Activated CD8-positive, alpha-beta memory T cell treated with anti-CD3 and anti-CD28 coated beads, Interleukin-2, amount 50 U/mL, for 24 hours (primary cell): ENCODE data around the gene DCPS.
"Not testable (repeated sequence)": the region's sequence is repeated elsewhere in the genome, so short reads cannot be mapped to it uniquely, and the experiment has no call there.

ENCODE experiments used
- DNase-seq: peaks from one replicate; pipeline ENCODE4 v3.0.0-alpha.2; 2020; ENCODE audit errors: extremely low read depth

Gene DCPS

DNA sequence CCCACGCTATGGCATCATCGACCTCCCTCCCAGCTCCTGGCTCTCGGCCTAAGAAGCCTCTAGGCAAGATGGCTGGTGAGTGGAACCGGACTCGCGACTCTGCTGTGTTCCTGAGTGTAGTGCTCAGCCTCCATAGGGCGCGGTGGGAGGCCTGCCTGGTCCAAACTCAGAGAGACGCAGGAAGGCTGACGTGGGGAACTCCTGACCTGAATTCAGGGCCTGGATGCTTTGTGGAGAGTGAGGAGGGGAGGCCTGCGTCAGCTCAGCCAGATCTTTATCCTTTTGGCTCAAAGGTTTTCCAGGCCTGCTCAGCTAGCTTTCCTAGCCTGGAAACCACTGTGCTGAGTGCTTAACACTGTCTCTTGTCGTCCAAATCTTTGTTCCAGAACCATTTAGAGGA is 13.0 kb upstream of the DCPS start:
- no peak for DNase-seq

DNA sequence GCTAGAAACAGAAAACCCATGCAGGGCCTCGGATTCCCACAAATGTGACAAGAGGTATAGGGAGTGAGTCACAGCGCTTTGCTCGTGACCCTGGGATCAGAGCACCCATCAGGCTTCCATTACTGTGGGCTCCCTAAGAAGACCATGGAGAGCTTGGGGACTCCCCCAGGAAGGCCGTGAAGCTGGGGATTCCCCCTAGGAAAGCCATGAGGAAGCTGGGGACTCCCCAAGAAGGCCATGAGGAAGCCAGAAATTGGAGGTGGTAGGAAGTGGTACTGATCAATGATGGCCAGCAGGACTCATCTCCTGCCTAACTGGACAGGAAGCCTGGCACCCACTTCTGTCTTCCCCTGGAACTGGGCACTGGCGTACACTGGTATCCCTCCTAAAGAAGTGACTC is 10.1 kb upstream of the DCPS start:
- no peak for DNase-seq

DNA sequence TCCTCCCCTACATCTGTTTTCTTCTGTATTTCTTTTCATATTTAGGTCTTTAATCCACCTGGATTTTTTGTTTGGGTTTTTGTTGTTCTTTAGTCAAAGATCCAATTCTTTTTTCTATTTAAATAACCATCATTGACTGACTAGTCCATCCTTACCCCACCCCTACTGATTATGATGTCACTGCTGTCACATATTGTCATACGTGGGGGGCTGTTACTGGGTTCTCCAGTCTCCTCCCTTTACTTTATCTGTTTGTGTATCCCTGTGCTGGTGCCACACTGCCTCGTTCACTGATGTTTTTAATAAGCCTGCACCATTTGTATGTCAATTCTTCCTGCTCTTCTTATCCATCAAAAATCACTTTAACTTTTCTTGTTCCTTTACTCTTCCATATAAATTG is 6.9 kb upstream of the DCPS start:
- DNase-seq: no peak

DNA sequence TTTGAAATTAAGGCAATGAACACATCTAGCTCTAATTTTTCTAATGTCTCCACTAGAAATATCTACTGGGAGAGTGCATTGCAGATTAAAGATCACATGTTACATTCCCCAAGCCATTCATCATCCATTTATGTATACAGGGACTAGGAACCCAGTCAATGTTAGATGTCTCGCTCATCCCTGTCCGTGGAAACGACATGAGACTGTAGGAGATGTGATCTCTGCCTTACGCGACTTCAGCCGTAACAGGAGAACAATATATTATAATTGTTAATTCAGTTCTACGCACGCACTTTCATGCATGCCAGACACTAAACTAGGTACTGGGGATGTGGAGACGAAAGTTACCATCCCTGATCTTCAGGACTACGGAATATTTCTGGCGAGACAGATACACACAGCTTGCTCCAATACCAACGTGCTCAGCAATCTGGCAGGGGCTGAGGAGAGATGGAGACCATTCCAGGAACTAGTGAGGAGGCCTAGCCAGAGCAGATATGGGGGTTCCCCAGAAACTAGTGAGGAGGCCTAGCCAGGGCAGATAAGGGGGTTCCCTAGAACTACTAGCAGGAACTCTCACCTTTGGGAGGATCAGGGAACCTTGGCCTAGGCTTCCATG is 706 bp downstream of the DCPS start:
- no peak for DNase-seq

DNA sequence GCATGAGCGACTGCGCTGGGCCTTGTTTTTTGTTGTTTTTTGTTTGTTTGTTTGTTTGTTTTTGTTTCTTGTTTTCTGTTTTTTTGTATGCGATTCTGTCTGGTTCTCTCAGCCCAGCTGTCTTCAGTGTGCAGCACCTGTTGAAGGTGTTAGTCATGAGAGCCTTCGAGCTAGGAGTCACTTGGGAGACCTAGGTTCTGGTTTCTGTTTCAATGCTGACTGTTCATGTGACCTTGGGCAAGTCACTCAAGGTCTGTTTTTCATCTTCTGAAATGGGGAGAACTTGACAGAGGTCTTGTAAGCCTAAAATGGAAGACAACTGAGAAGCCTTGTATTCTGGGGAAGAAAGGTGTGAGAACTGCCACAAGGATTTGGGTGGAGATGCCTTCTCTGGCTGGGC is 1.8 kb downstream of the DCPS start:
- no peak for DNase-seq

DNA sequence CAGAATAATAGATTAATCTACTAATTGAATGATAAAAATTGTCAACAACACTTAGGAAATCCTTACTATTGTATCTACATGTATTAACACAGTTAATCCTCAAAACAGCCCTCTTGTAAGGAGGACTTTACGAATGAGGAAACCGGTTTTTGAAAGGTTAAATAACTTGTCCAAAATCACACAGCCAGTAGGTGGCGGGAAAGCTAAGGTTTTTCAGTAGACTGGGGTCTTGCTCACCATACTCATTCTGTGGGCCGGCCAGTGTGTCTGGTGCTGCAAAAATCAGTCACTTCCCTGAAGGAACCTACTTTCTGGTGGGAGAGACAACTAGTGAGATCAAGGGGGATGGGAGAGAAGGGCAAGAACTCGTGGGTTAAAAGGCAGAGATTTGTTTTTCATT is 3.8 kb downstream of the DCPS start:
- no peak for DNase-seq

DNA sequence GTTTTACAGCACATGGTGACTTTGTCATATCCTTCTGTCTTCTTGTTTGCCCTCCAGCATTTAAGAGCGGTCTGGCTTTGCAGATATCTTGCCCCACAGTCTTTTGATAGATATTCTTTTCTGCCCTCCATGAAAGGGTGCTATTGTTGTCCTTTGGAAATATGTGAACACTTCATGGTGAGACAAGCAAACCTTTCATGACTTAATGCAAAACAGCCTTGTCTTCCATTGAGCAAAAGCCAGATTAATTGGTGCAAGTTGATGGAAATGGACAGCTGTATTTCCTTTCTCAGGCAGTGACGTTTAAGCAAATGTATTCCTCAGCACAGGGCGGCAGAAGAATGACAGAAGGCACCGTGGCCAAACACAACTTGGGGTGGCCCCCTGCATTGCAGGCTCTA is 4.4 kb downstream of the DCPS start:
- DNase-seq: no peak

DNA sequence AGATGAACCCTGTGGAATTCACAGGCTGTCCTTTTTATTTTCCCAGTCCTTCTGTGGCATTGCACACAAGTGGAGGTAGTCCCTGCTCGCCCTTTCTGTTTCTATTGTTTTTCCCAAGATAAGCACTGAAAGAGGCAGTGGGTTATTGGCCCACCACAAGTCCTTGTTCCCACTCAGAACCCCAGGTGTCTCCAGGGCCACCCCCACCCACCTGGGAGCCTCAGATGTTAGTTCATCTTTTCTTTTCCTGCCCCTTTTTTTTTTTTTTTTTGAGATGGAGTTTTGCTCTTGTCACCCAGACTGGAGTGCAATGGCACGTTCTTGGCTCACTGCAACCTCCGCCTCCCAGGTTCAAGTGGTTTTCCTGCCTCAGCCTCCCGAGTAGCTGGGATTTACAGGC is 4.9 kb downstream of the DCPS start:
- DNase-seq: not testable (repeated sequence)

DNA sequence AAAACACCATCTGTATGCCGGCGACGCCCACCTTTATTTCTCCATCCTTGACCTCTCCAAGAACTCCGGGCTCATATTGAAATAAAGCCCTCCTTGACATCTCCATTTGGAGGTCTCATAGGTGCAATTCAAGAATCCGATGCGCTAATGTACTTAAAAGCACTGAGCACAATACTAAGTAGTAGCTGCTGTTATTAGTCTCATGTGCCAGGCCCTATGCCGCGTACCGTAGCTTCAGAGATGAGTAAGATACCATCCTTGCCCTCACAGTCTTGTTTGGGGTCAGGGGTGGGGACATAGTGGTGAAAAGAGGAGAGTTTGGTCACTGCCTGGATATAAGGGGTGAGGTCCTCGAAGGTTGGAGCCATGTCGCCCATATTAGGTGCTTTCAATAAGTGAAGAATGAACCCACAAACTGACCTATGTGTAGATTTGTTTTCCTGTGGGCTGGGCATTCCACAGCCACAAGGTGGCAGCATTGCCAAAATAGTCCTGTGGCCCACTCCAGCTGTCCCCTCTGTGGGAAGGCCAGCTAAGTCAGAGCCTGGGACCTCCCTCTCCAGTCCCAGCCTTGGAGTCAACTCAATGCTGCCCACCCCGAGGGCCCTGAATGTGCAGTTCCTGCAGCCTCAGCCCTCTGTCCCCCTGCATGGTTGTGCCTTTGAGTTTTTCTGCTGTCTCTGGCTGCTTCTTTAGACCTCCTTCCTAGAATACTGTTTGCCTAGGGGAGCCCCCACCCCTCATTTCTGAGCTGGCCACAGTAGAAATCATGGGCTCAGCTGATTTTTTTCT is 6.5 kb downstream of the DCPS start:
- DNase-seq: no peak

DNA sequence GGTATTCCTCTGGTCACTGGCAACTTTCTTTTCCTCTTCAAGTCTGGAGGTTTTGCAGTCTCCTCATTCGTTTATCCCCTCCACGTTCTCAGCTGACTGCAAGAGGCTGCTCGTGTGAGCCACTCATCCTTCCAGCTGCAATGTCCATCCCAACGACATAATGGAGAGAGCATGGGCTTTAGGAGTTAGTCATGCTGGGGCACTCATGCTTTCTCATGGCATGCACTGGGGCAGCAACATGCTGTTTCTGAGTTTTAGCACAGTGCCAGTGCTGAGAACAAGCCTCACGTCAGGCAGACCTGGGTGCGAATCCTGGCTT is 7.1 kb downstream of the DCPS start:
- DNase-seq: no peak

DNA sequence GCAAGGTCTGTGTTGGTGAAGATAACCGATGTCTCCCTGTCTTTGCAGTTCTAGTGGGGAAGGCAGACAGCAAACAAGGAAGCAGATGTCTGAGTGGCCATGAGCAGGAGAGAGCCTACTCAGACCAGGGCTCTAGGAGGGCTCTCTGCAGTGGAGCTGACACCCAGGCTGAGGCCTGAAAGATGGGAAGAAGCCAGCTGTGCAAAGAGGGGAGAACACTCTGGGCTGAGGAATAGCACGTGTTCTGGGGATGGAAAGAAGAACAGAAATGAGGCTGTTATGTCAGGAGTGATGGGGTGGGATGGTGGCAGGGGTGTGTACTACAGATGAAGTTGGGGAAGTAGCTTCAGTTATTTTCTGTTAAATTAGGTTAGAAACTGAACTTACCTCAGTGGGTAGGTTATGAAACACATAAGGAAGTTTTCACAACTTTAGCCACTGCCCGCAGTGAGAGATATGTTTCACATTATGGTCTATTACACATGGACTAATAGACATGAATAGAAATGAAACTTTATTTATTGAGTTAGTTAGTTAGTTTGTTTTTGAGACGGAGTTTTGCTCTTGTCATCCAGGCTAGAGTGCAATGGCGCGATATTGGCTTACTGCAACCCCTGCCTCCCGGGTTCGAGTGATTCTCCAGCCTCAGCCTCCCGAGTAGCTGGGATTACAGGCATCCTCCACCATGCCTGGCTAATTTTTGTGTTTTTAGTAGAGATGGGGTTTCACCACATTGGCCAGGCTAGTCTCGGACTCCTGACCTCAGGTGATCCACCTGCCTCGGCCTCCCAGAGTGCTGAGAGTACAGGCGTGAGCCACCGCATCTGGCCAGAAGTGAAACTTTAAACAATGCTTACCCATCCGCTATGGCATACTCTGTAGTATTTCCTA is 7.8 kb downstream of the DCPS start:
- DNase-seq: no peak

DNA sequence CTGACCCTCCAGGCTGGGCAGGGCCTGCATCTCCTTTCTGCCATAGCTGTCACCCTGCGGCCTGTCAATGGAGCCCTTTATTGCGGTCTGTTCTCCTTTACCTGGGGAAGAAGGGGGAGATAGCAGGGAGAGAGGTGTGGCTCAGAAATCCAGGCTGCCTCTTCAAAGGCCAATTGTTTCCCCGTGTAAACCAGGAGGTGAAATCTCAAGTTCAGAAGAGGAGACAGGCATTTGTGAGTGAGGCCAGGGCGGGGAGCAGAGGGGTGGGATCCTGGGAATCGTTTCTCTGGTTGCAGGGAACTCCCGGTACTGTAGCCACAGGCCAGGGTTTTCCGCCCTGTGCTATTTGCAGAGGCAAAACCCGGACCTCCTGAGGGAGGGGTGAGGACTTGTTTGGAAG is 9.1 kb downstream of the DCPS start:
- DNase-seq: no peak

DNA sequence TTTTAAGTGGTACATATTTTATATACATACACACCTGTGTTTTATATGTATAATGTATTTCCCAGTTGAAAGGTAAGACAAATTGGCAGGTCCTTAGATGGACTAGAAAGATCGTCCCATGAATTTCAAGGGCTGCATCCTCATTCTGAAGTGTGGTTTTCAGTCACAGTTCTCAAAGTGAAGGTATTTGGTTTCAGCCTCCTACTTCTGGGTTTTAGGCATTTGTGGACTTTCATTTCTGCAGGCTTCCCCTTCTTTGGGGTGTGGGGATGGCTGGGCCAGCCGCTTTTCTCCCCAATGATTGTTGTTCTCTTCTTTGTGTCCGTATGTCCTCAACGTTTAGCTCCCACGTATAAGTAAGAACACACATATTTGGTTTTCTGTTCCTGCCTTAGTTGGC is 10.0 kb downstream of the DCPS start:
- DNase-seq: no peak

DNA sequence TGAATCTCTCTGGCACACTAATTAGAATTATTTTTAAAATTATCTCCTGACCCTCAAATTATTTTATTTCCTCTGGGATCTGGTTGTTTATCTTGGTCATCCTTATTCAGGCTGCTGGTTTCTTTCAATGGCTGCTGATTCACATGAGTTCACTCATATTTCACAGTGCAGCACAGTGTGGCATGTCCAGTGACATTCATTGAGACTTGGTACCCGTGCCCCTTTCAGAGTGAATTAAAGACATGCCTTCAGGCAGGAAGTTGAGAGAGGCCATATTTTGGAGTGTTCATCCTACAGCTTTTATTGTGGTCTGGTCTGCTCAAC is 13.5 kb downstream of the DCPS start:
- no peak for DNase-seq

DNA sequence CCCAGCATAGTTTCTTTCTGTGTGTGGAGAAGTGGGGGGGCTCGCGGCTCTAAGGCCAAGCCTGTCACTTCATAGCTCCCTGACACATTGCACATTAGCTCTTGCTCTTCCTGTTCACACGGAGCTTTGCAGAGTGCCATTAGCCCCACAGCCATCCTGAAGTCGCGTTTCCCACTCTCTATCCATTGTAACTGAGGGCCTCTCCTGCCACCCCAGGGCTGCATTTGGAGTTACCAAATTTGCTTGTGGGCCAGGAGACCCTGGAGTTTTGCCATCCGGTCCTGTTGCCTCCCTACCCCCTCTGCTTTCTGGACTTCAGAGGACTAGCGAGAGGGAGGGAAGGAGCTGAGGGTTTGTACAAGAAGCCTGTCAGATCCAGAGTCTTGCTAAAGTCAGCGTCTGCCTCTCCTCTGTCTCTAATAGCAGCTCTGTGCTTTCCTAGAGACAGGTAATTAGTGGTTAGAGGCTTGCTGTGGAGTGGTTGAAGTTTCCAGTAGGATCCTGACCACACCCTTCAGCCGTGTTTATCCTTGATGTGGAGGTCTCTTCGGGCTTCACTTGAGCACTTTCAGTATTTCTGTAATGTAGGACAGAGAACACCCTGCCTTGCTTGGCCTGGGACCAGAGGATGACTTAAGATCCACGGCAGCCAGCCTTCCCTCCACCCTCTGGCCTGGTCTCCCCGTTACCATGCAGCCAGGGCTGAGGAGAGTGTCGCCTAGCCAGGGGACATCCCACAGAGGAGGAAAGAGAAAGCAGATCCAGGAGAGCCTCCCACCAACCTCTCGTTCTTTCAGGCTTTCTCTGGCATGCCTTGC is 14.1 kb downstream of the DCPS start:
- no peak for DNase-seq

DNA sequence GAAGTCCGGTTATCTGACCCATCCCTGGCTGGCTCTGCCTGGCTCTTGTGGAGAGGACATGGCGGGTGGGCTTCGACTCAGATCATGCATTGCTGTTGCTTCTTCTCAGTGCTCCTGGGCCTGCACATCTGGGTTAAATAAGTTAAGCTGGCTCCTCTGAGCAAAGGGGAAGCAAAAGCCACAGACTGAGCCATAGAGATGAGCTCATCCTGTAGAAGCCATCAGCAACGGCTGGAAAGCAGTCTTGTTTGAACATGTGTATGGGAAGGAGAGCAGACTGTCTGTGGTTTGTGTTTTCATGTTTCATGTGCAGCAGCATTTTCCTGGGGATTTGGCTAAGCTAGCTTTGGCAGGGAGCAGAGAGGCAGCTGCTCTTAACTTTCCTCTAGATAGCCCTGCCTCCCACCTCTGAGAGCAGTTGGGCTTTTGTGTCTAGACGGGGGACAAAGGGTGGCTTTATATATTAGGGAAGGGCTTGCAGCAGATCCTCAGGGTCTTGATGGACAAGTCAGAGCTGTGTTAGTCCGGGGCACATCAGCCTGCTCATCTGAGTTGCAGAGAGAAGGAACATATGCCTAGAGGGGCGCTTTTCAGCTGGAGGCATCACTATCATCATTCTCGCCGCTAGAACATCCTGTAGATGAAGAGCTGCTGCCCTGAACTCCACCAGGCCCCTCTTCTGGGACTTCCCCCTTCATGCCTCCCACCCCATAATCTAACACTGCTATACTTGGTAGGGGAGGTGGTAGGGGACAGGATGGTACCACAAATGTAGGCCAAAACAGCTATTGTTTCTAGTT is 14.9 kb downstream of the DCPS start:
- no peak for DNase-seq

DNA sequence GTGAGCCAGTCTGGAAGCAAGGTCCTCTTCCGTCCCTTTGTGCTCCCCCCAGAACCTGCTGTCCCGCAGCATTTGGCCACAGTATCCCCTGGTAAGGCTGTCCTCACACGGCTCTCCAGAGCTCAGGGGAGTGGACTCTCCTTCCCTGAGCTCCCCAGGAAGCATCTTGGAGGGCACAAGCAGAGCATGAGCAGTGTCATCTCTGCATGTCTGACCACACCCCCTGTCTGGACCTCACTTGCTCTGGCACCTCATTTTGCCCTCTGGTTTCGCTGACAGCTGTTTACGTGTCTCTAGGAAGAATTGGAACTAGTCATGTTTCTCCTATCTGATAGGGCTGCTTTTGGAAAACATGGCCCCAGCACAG is 15.5 kb downstream of the DCPS start:
- no peak for DNase-seq

DNA sequence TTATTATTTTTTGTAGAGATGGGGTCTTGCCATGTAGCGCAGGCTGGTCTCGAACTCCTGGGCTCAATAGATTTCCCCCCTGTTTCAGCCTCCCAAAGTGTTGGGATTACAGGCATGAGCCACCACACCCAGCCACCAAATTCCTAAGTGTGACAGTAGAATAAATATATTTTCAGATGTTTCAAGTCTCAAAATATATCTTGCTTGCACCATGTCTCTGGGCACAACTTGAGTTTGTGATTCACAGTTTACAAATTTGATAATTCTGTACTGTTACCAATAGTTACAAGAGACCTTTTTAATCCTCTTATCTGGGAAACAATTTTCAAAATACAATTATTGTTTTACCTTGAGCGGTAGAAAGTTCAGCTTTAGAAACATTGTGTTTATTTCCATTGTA is 19.1 kb downstream of the DCPS start:
- no peak for DNase-seq

DNA sequence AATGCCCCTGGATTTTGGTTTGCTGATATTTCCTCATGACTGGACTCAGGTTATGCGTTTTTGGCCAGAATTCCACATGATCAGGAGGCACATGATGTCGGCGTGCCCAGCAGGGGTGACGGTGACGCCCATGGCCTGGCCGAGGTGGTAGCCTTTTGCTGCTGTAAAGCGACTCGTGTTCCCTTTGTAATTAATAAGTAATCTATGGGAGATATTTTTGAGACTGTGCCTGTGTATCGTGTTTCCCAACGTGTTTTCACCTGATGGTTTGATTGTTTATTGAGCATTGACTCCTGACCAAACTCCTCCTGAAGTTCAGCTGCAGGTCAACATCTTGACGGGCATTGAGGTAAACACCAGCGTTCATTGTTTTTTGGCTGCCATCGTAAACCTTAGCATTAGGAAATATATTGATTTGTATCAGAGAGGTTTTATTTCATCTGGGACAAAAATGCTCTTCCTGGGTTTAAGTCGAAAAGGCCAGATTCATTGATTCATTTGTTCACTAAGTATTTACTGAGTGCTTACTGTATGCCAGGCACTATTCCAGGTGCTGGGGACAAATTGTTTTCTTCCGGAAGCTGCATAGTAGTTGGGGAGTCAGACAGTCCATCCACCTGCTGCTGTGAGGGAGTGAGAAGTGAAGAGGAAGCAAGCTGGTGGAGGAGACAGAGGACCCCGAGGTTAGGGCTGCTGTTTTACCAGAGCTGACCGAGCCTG is 23.6 kb downstream of the DCPS start:
- DNase-seq: no peak

DNA sequence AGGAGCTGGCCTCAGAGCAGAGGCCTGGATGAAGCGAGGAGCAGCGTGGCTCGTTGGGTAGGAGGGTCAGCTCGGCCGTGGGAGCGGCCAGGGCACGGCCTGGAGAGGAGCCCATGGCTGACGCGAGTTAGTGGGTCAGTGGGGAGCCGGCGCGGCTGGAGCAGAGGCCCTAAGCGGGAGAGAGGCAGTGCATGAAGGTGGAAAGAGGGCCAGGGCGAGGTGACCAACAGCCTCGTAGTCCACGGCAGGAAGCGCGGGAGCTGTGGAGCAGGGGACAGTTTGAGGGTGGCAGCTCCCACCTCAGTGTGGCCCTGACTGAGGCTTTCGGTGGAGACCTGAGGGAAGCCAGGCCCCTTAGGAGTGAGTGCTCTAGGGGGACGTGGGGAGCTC is 24.1 kb downstream of the DCPS start:
- DNase-seq: no peak

DNA sequence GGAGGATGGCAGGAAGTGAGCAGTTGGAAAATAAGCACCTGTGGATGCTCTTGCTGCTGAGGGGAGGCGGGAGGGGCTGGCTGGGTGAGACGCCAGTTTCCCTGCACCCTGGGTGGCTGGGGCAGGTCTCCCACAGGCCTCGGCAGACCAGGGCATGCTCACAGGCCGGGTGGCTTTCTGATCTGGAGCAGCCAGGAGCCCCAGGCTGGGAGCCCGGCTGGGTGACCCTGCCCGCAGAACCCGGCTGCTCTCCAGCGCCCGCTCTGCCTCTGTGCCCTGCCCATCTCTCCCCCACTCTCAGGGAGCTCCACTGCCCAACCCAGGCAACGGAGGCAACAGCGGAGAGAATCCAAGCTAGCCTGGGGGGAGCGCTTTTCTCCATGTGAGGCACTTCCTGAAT is 24.6 kb downstream of the DCPS start:
- no peak for DNase-seq
